Astrocyte of the cerebellum (primary cell): Measurements from ENCODE around the gene TMEM94.

Source experiments
- DNase-seq: peaks from one replicate; pipeline ENCODE4 v3.0.0-alpha.2; 2011; ENCODE audit warnings: low read depth
- H3K4me3 ChIP-seq: 2 replicates; pipeline ENCODE4 v1.5.1; 2011; ENCODE audit warnings: mild to moderate bottlenecking, low read depth, low read length, moderate library complexity
- CTCF ChIP-seq: IDR thresholded peaks from 2 replicates; pipeline ENCODE4 v1.5.1; 2012; ENCODE audit warnings: low read length, low read depth, moderate library complexity, mild to moderate bottlenecking; ENCODE audit errors: missing control alignments
- in situ Hi-C: cut with HindIII; loops from 2 replicates; pipeline ENCODE4 v1.10.0; 2017; ENCODE audit warnings: low sequenced_read_pairs

TMEM94 gene

GRCh38 chr17:75460295-75460694 is 3.9 kb downstream of the TMEM94 start:
- no peak for DNase-seq
- no peak for TF ChIP-seq CTCF
- in situ Hi-C loops = no loop called here

GRCh38 chr17:75463603-75464002 is 7.2 kb downstream of the TMEM94 start:
- TF ChIP-seq CTCF = no peak
- DNase-seq = no peak
- no peak overlapping the region for H3K4me3 ChIP-seq
- in situ Hi-C loops = no loop called here

More at GRCh38 chr17:75460295-75460694, 3.9 kb downstream of the TMEM94 start:
- no peak overlapping the region for H3K4me3 ChIP-seq

GRCh38 chr17:75465039-75465438 is 8.6 kb downstream of the TMEM94 start:
- DNase-seq = no peak
- TF ChIP-seq CTCF = no peak
- in situ Hi-C loops = no loop called here
- no peak overlapping the region for H3K4me3 ChIP-seq

GRCh38 chr17:75468291-75468754 is 11.9 kb downstream of the TMEM94 start:
- no peak for DNase-seq
- in situ Hi-C loops = no loop called here
- H3K4me3 ChIP-seq = no peak overlapping the region
- no peak for TF ChIP-seq CTCF

- no peak overlapping the region for H3K4me3 ChIP-seq
- no peak for DNase-seq
- in situ Hi-C loops = no loop called here
- no peak for TF ChIP-seq CTCF
Measured at GRCh38 chr17:75468779-75469373, 12.4 kb downstream of the TMEM94 start.

GRCh38 chr17:75471207-75471606 is 14.8 kb downstream of the TMEM94 start:
- DNase-seq = no peak
- no peak for TF ChIP-seq CTCF
- H3K4me3 ChIP-seq = no peak overlapping the region
- in situ Hi-C loops = no loop called here
